Transverse colon (tissue), 4 donors: ENCODE results near the gene PYGO2. TPM values are rescaled to one million over a fixed set of nuclear protein-coding genes. Genes with fewer than 3 reads are reported as not detected.

Experiments used
- DNase-seq: peaks from one replicate; pipeline ENCODE4 v3.0.0-alpha.2; 2019
- H3K27ac ChIP-seq, 4 donors: fragments of 200-600 bp; sonication (generic); 2 replicates each; pipeline ENCODE4 v1.5.1; 2016 to 2018; ENCODE audit warnings: inconsistent platforms in 4 of 4
- H3K27me3 ChIP-seq: fragments of 200-600 bp; sonication (generic); 2 replicates; pipeline ENCODE4 v1.5.1; 2017; ENCODE audit warnings: inconsistent platforms
- H3K36me3 ChIP-seq, 4 donors: fragments of 200-600 bp; sonication (generic); 2 replicates each; pipeline ENCODE4 v1.5.1; 2017 to 2019; ENCODE audit warnings: inconsistent platforms in 4 of 4
- H3K4me1 ChIP-seq, 4 donors: fragments of 200-600 bp; sonication (generic); 2 replicates each; pipeline ENCODE4 v1.5.1; 2017 to 2020; ENCODE audit warnings: inconsistent platforms in 4 of 4
- H3K4me3 ChIP-seq, 4 donors: fragments of 200-600 bp; sonication (generic); 1 replicate in 1 of 4; 2 replicates in 3 of 4; pipeline versions ENCODE4 v1.5.1 to v1.6.1; 2017 to 2019; ENCODE audit warnings: inconsistent platforms in 4 of 4
- H3K9me3 ChIP-seq, 2 donors: fragments of 200-600 bp; sonication (generic); 2 replicates each; pipeline ENCODE4 v1.5.1; 2017 to 2019; ENCODE audit warnings: inconsistent platforms in 2 of 2
- CTCF ChIP-seq, 5 experiments: fragments of 200-600 bp in 3 of 5; fragments of 450-650 bp in 2 of 5; sonication (generic) in 3 of 5; IDR thresholded peaks; 1 replicate in 2 of 5; 2 replicates in 3 of 5; pipeline ENCODE4 v1.5.1; 2016 to 2017; ENCODE audit warnings: antibody characterized with exemption in 5 of 5, inconsistent platforms in 3 of 5, mild to moderate bottlenecking in 2 of 5, moderate library complexity in 1 of 5
- EP300 ChIP-seq: sonication (generic); formaldehyde crosslinking; IDR thresholded peaks from one replicate; pipeline ENCODE4 v1.6.1; 2017; ENCODE audit warnings: antibody characterized with exemption, low read depth
- POLR2A ChIP-seq: fragments of 450-650 bp; IDR thresholded peaks from one replicate; pipeline ENCODE4 v1.6.1; 2016; ENCODE audit warnings: antibody characterized with exemption, mild to moderate bottlenecking, moderate library complexity
- POLR2AphosphoS5 ChIP-seq, 3 donors: sonication (generic); formaldehyde crosslinking; IDR thresholded peaks; one replicate each; pipeline ENCODE4 v1.6.1; 2016; ENCODE audit warnings: antibody characterized with exemption in 3 of 3
- WGBS, 2 donors: methylation state at CpG; one replicate each; pipeline ENCODE4 v1.1.5; 2018; ENCODE audit warnings: low coverage in 1 of 2; 5-methylcytosine and 5-hydroxymethylcytosine counted together
- in situ Hi-C, 4 donors: fragments of 200-750 bp; cut with MboI; loops; one replicate each; pipeline versions ENCODE4 v1.15.0 to v1.15.1; 2017; ENCODE audit warnings: low sequenced_read_pairs in 3 of 4, low pct_ligation_motif_present in 1 of 4, low pct_unique_long_range_greater_than_20kb in 1 of 4
- intact Hi-C: fragments of 100-400 bp; cut with DNase I; formaldehyde crosslinking; loops from one replicate; pipeline ENCODE4 v1.15.1; 2023; ENCODE audit warnings: low total_unique reads
- total RNA-seq, 4 donors: library from RNA; depleted of rRNA; stranded (reverse); fragments of >200 nt; gene quantifications; one replicate each; pipeline ENCODE4 v1.1.0, GENCODE V29; 2016

Gene PYGO2
- total RNA-seq, 4 donors from 2014 or later: 23.3 to 63.7 (median 29.0) TPM

- Histone ChIP-seq H3K4me1 (peaks cover 29 to 54% (median 46%) of the 10 kb centered on the region in 4 donors), H3K27me3 (no peaks in the 10 kb centered on the region), H3K27ac (peak within 1 kb of the TSS; percentile 97 to 99 (median 99)), H3K9me3 (no peaks in the 10 kb centered on the region), H3K36me3 (peaks cover 0 to 18% (median 5%) of the 10 kb centered on the region in 4 donors), H3K4me3 (peak within 1 kb of the TSS; percentile 20 to 46 (median 26))
- intact Hi-C loops: no loop called here
- TF ChIP-seq EP300: no peak
- peak; percentile 76 for TF ChIP-seq POLR2A
- TF ChIP-seq CTCF (IDR thresholded peaks at IDR 0.05): no peak
- peak; percentile 91 to 94 (median 94) for TF ChIP-seq POLR2AphosphoS5 (IDR thresholded peaks at IDR 0.05)
- WGBS, 2 donors: 43% methylated on average over 7 of the region's 15 CpGs; no CpG with 5 or more reads in 1 of the 2 donors
- DNase-seq: peak; percentile 89
- in situ Hi-C loops: loop anchor here in 3 of 4 donors (25.0 kb wide), 1 partner anchor 92 kb away; the partner anchor contains the start of genes ADAM15 (in 3 of the 3) and EFNA4 (in 3 of the 3)
Observed at GRCh38 chr1:154970631-154971340, 9.2 kb upstream of the PYGO2 start, which contains the start of gene SHC1. Gene SHC1 (minus strand): TSS chr1:154970747. CDS start chr1:154970526, 221 bp downstream.

- Histone ChIP-seq H3K27ac (peak overlapping the region; percentile 97 to 99 (median 99)), H3K36me3 (peaks cover 0 to 24% (median 5%) of the 10 kb centered on the region in 4 donors), H3K9me3 (no peaks in the 10 kb centered on the region), H3K4me3 (peak overlapping the region; percentile 20 to 46 (median 26)), H3K4me1 (peaks cover 29 to 51% (median 44%) of the 10 kb centered on the region in 4 donors), H3K27me3 (no peaks in the 10 kb centered on the region)
- WGBS, 2 donors: 43 to 54% methylated on average over 9 to 21 of the region's 22 CpGs
- intact Hi-C loops (loop anchor here (5.0 kb wide), 1 partner anchor 32 kb away; the partner anchor contains the start of gene ZBTB7B), in situ Hi-C loops (loop anchor here in 3 of 4 donors (25.0 kb wide), 1 partner anchor 92 kb away; the partner anchor contains the start of genes ADAM15 (in 3 of the 3) and EFNA4 (in 3 of the 3))
- TF ChIP-seq POLR2A: no peak
- TF ChIP-seq EP300: no peak
- no peak for TF ChIP-seq CTCF (IDR thresholded peaks at IDR 0.05)
- TF ChIP-seq POLR2AphosphoS5 (IDR thresholded peaks at IDR 0.05): no peak
- DNase-seq: no peak
Observed at GRCh38 chr1:154969860-154970452, 8.4 kb upstream of the PYGO2 start.

DNA sequence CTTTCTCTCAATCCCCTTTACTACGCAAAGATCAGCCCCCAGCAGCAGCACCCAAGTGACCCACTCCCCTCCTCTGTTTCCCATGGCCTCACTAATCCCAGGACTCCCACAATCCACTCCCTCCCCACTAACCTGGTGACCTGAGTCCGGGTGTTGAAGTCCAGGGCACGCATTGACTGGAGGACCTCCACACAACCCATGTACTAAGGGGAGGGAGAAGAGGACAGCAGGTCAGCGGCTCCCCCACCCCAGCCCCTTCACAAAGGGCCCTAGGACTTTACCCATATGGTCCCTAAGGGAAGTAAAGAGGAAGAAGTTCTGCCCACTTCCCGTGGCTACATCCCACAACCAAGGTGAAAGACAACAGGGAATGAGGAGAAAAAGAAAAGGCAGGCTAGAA, 7.7 kb upstream of the PYGO2 start:
- H3K36me3 ChIP-seq: peaks cover 0 to 29% (median 7%) of the 10 kb centered on the region in 4 donors
- WGBS, 2 donors: 70 to 83% methylated on average over 2 to 5 of the region's 5 CpGs
- no peaks in the 10 kb centered on the region for H3K27me3 ChIP-seq
- no peaks in the 10 kb centered on the region for H3K9me3 ChIP-seq
- H3K4me3 ChIP-seq: peak overlapping the region in 1 of 4 donors; percentile 46
- TF ChIP-seq POLR2A (no peak), CTCF (IDR thresholded peaks at IDR 0.05) (no peak), EP300 (no peak), POLR2AphosphoS5 (IDR thresholded peaks at IDR 0.05) (no peak)
- intact Hi-C loops: loop anchor here (5.0 kb wide), 1 partner anchor 33 kb away; the partner anchor contains the start of gene ZBTB7B
- H3K27ac ChIP-seq: peak overlapping the region; percentile 97 to 99 (median 99)
- no peak for DNase-seq
- in situ Hi-C loops: loop anchor here in 3 of 4 donors (25.0 kb wide), 1 partner anchor 93 kb away; the partner anchor contains the start of genes ADAM15 (in 3 of the 3) and EFNA4 (in 3 of the 3)
- H3K4me1 ChIP-seq: peaks cover 29 to 51% (median 44%) of the 10 kb centered on the region in 4 donors
